Mononuclear cell (primary cell): Measurements from ENCODE around the gene TNFSF18. TPM values are rescaled to one million over a fixed set of nuclear protein-coding genes. Genes with fewer than 3 reads are reported as not detected.

ENCODE experiments used
- H3K27me3 ChIP-seq: 2 replicates; pipeline ENCODE4 v1.6.0; 2011; ENCODE audit warnings: low read length, control low read depth; ENCODE audit not compliant: insufficient read depth
- H3K4me1 ChIP-seq: 2 replicates; pipeline ENCODE4 v1.5.1; 2011; ENCODE audit warnings: mild to moderate bottlenecking, low read length, control low read depth; ENCODE audit not compliant: insufficient read depth
- H3K4me3 ChIP-seq: 2 replicates; pipeline ENCODE4 v1.5.1; 2011; ENCODE audit warnings: mild to moderate bottlenecking, low read length, moderate library complexity
- H3K9me3 ChIP-seq: 2 replicates; pipeline ENCODE4 v1.5.1; 2011; ENCODE audit warnings: low read depth, mild to moderate bottlenecking, control low read depth, low read length
- total RNA-seq: library from RNA; depleted of rRNA; stranded (reverse); fragments of >200 nt; gene quantifications from one replicate; pipeline ENCODE4 v1.2.3, GENCODE V29; 2012

The TNFSF18 gene
- total RNA-seq, 1 donor, result 0.10 TPM

- Histone ChIP-seq H3K4me3 (no peak overlapping the region), H3K4me1 (peaks cover 36% of the 10 kb centered on the region), H3K27me3 (no peaks in the 10 kb centered on the region), H3K9me3 (no peaks in the 10 kb centered on the region)
Measured at GRCh38 chr1:173012126-173012525, 38.6 kb downstream of the TNFSF18 start.

- Histone ChIP-seq H3K9me3 (no peaks in the 10 kb centered on the region), H3K4me1 (peaks cover 16% of the 10 kb centered on the region), H3K27me3 (no peaks in the 10 kb centered on the region), H3K4me3 (no peak overlapping the region)
Measured at GRCh38 chr1:173009597-173009996, 41.1 kb downstream of the TNFSF18 start.

GRCh38 chr1:173005196-173005864, 45.4 kb downstream of the TNFSF18 start:
- peaks cover 8% of the 10 kb centered on the region for H3K9me3 ChIP-seq
- peaks cover 4% of the 10 kb centered on the region for H3K4me1 ChIP-seq
- no peaks in the 10 kb centered on the region for H3K27me3 ChIP-seq
- H3K4me3 ChIP-seq, result no peak overlapping the region

- Histone ChIP-seq H3K27me3 (no peaks in the 10 kb centered on the region), H3K9me3 (peaks cover 8% of the 10 kb centered on the region), H3K4me1 (no peaks in the 10 kb centered on the region), H3K4me3 (no peak overlapping the region)
Measured at GRCh38 chr1:173002891-173003838, 47.6 kb downstream of the TNFSF18 start.

GRCh38 chr1:172999349-172999748, 51.4 kb downstream of the TNFSF18 start:
- H3K4me1 ChIP-seq, result no peaks in the 10 kb centered on the region
- no peaks in the 10 kb centered on the region for H3K27me3 ChIP-seq
- H3K9me3 ChIP-seq, result peaks cover 8% of the 10 kb centered on the region
- no peak overlapping the region for H3K4me3 ChIP-seq

- Histone ChIP-seq H3K4me3 (no peak overlapping the region), H3K4me1 (no peaks in the 10 kb centered on the region), H3K9me3 (peaks cover 8% of the 10 kb centered on the region), H3K27me3 (no peaks in the 10 kb centered on the region)
Measured at GRCh38 chr1:172997941-172998361, 52.8 kb downstream of the TNFSF18 start.

- Histone ChIP-seq H3K9me3 (no peaks in the 10 kb centered on the region), H3K4me1 (no peaks in the 10 kb centered on the region), H3K27me3 (no peaks in the 10 kb centered on the region), H3K4me3 (no peak overlapping the region)
Measured at GRCh38 chr1:172993640-172994039, 57.1 kb downstream of the TNFSF18 start.

GRCh38 chr1:172991674-172992400, 58.9 kb downstream of the TNFSF18 start:
- Histone ChIP-seq H3K4me1 (no peaks in the 10 kb centered on the region), H3K27me3 (no peaks in the 10 kb centered on the region), H3K4me3 (no peak overlapping the region), H3K9me3 (no peaks in the 10 kb centered on the region)

GRCh38 chr1:172990598-172991215, 60.0 kb downstream of the TNFSF18 start:
- H3K4me1 ChIP-seq, result no peaks in the 10 kb centered on the region
- no peaks in the 10 kb centered on the region for H3K27me3 ChIP-seq
- H3K4me3 ChIP-seq, result no peak overlapping the region
- H3K9me3 ChIP-seq, result no peaks in the 10 kb centered on the region

Other genes with a start within 250 kb of the TNFSF18 start
- 14.3 TPM for gene TNFSF4, start 156.4 kb upstream of the TNFSF18 start, total RNA-seq